Measurements from ENCODE around the gene PTPRCAP. TPM values are rescaled to one million over a fixed set of nuclear protein-coding genes. Genes with fewer than 3 reads are reported as not detected.

PTPRCAP gene
- total and polyA plus RNA-seq, 9 of the 15 experiments (the other 6 are each of a cell fraction or from before 2014, with no cell fraction given): 0.22 to 2.0 (median 1.1) TPM; not detected in 4

GRCh38 chr11:67397536-67397935 is 39.9 kb downstream of the PTPRCAP start (continued):
- TF ChIP-seq SIN3A (IDR thresholded peaks at IDR 0.05; ENCODE audit: borderline replicate concordance in 2 of 2, control insufficient read depth in 1 of 2, low read depth in 2 of 2, low read length in 2 of 2) (peak; percentile 39 to 44; a peak in 1 of 4 replicates), CEBPZ (IDR thresholded peaks at IDR 0.05; ENCODE audit: borderline replicate concordance, low read depth, low read length) (no peak)

GRCh38 chr11:67396587-67397389 is 40.7 kb downstream of the PTPRCAP start:
- ATAC-seq: no peak
- no peak for TF ChIP-seq ZBTB12 (CRISPR knock-in tag; IDR thresholded peaks at IDR 0.05)
- no peak for TF ChIP-seq ZNF23 (CRISPR knock-in tag; IDR thresholded peaks at IDR 0.05)
- TF ChIP-seq PYGO2 (tag; IDR thresholded peaks at IDR 0.05): no peak
- TF ChIP-seq ATF6 (CRISPR knock-in tag; IDR thresholded peaks at IDR 0.05): no peak
- TF ChIP-seq HMG20B (CRISPR knock-in tag; IDR thresholded peaks at IDR 0.05): no peak
- TF ChIP-seq CREB5 (CRISPR knock-in tag; IDR thresholded peaks at IDR 0.05): no peak
- no peak for TF ChIP-seq MYC (IDR thresholded peaks at IDR 0.05; ENCODE audit: low read depth, low read length)
- no peak for TF ChIP-seq MYC (CRISPR knock-in tag; IDR thresholded peaks at IDR 0.05; ENCODE audit: borderline replicate concordance, low read depth)

More at GRCh38 chr11:67396587-67397389, 40.7 kb downstream of the PTPRCAP start:
- Histone ChIP-seq H3K27me3 (ENCODE audit: control insufficient read depth in 2 of 2, insufficient read depth in 2 of 2, low read length in 2 of 2) (no peaks in the 10 kb centered on the region), H3K4me3 (no peak overlapping the region), H3K4me2 (ENCODE audit: insufficient read depth, low read length) (no peak overlapping the region), H3K36me3 (ENCODE audit: control insufficient read depth, insufficient read depth, low read length) (peaks cover 69% of the 10 kb centered on the region), H4K20me1 (replicated peaks; ENCODE audit: control insufficient read depth, insufficient read depth, low read length) (peaks cover 4% of the 10 kb centered on the region; the same call in 1 of the 2 replicates), H3K4me1 (replicated peaks in 1 of 2; ENCODE audit: control insufficient read depth in 2 of 2, insufficient read depth in 2 of 2, low read length in 2 of 2) (peaks cover 15 to 77% of the 10 kb centered on the region in 2 experiments; a peak in 4 of 5 replicates), H3K9me1 (ENCODE audit: control insufficient read depth, insufficient read depth, low read length) (peaks cover 3% of the 10 kb centered on the region), H3K79me2 (ENCODE audit: control insufficient read depth, insufficient read depth, low read length) (peaks cover 33% of the 10 kb centered on the region), H3K9ac (ENCODE audit: insufficient read depth in 1 of 2, low read depth in 2 of 2, low read length in 2 of 2) (peak overlapping the region in 1 of 2 experiments; percentile 71; a peak in 1 of 4 replicates), H3K27ac (ENCODE audit: extremely low read depth, low read depth, low read length) (0 out of 3 replicates have a peak overlapping the region, but pooled peaks have one; percentile 16), H3K9me3 (replicated peaks; ENCODE audit: control insufficient read depth, insufficient read depth, low read depth, low read length) (no peaks in the 10 kb centered on the region), H2AFZ (ENCODE audit: low read depth, low read length) (no peak overlapping the region)
- ChIA-PET CTCF (ENCODE audit: low intra/inter-chr PET ratio) (no interaction called here), POLR2A (interaction anchor here (0.7 to 1.4 kb wide), 6 partner anchors 14 to 182 kb away, joined by 3 to 5 read pairs (median 4); partner anchors contain the start of gene POLD4)
- BruUV-seq (replicated peaks): no TSS peak
- WGBS (ENCODE audit: insufficient coverage, low coverage, missing lambda C conversion rate): 81% methylated on average over 12 of the region's 13 CpGs
- DNase-seq (ENCODE audit: extremely low read depth in 1 of 4, low spot score in 3 of 4): peak in 1 of 4 experiments; percentile 12
- intact Hi-C loops (cut with micrococcal nuclease) (no loop called here), in situ Hi-C loops (cut with MboI) (no loop called here)
- no peak for FAIRE-seq
